ENCODE measurements around the gene PCDHGA5. TPM values are rescaled to one million over a fixed set of nuclear protein-coding genes. Genes with fewer than 3 reads are reported as not detected.
A peak's percentile ranks its signal among the peaks of the same experiment; 100 is the strongest.
"Not testable (repeated sequence)": the region's sequence is repeated elsewhere in the genome, so short reads cannot be mapped to it uniquely, and the experiment has no call there.

PCDHGA5 gene
- total and polyA plus RNA-seq, 9 donors = 1.6 to 3.8 (median 2.3) TPM

DNA sequence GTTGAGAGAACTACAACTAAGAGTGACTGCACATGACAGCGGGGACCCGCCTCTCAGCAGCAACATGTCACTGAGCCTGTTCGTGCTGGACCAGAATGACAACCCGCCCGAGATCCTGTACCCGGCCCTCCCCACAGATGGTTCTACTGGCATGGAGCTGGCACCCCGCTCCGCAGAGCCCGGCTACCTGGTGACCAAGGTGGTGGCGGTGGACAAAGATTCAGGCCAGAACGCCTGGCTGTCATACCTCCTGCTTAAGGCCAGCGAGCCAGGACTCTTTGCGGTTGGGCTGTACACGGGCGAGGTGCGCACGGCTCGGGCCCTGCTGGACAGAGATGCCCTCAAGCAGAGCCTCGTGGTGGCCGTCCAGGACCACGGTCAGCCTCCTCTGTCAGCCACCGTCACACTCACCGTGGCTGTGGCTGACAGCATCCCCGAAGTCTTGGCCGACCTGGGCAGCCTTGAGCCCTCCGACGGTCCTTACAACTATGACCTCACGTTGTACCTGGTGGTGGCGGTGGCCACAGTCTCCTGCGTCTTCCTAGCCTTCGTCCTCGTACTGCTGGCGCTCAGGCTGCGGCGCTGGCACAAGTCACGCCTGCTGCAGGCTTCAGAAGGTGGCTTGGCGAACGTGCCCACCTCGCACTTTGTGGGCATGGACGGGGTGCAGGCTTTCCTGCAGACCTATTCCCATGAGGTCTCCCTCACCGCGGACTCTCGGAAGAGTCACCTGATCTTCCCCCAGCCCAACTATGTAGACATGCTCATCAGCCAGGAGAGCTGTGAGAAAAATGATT is 20.7 kb downstream of the PCDHGA5 start:
- no peaks in the 10 kb centered on the region for H3K4me1 ChIP-seq (ENCODE audit: control insufficient read depth, insufficient read depth, low read length)
- no peaks in the 10 kb centered on the region for H3K36me3 ChIP-seq (ENCODE audit: control insufficient read depth, insufficient read depth, low read length)
- H3K9me3 ChIP-seq (replicated peaks; ENCODE audit: control insufficient read depth, low read depth, low read length) = peaks cover 79% of the 10 kb centered on the region
- peaks cover 7% of the 10 kb centered on the region for H3K27me3 ChIP-seq (ENCODE audit: control insufficient read depth, insufficient read depth, low read length)
- WGBS (ENCODE audit: insufficient coverage) = 67% methylated on average over 38 of the region's 43 CpGs
- H3K4me3 ChIP-seq (ENCODE audit: low read length) = no peak overlapping the region
- H3K27ac ChIP-seq (ENCODE audit: low read length) = no peak overlapping the region
- no peak for DNase-seq

DNA sequence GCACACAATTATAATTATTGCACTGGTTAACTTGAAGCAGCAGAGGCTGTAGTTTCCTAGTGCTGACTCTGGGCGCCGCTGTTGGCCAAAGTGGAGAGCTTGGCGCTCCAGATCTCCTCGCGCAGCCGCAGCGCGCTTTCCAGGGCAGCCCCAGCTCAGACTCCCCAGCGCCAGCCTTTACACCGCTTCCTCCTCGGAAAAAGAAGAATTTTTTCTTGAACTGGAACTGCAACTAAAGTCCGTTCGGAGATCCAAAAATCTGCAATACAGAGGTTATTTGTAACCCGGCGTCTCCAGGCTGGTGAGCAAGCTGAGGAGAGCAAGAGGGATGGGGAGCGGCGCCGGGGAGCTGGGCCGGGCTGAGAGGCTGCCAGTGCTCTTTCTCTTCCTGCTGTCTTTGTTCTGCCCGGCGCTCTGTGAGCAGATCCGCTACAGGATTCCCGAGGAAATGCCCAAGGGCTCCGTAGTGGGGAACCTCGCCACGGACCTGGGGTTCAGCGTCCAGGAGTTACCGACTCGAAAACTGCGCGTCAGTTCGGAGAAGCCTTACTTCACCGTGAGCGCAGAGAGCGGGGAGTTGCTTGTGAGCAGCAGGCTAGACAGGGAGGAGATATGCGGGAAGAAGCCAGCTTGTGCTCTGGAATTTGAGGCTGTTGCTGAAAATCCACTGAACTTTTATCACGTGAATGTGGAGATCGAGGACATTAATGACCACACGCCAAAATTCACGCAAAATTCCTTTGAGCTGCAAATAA is 23.8 kb downstream of the PCDHGA5 start, which contains the start of gene PCDHGB4:
PCDHGB4 (plus strand) TSS at position 142 of the 755 bp plus-strand sequence; CDS start at position 329, 187 bp downstream.
- Histone ChIP-seq H3K9me3 (replicated peaks; ENCODE audit: control insufficient read depth, low read depth, low read length) (peaks cover 83% of the 10 kb centered on the region), H3K27me3 (ENCODE audit: control insufficient read depth, insufficient read depth, low read length) (peaks cover 11% of the 10 kb centered on the region)
- not testable (repeated sequence) for H3K36me3 ChIP-seq (ENCODE audit: control insufficient read depth, insufficient read depth, low read length); H3K4me1 ChIP-seq (ENCODE audit: control insufficient read depth, insufficient read depth, low read length); H3K27ac ChIP-seq (ENCODE audit: low read length); H3K4me3 ChIP-seq (ENCODE audit: low read length)
- peak; percentile 10 for DNase-seq
- WGBS (ENCODE audit: insufficient coverage) = 5% methylated on average over 11 of the region's 40 CpGs

DNA sequence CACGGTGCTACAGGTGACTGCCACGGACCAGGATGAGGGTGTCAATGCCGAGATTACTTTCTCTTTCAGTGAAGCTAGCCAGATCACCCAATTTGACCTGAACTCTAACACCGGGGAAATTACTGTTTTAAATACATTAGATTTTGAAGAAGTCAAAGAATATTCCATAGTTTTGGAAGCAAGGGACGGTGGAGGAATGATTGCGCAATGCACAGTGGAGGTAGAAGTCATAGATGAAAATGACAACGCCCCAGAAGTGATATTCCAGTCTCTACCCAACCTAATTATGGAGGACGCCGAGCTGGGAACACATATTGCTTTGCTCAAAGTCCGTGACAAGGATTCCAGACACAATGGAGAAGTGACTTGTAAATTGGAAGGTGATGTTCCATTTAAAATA is 24.7 kb downstream of the PCDHGA5 start:
- no peak for DNase-seq
- Histone ChIP-seq H3K4me1 (ENCODE audit: control insufficient read depth, insufficient read depth, low read length) (no peaks in the 10 kb centered on the region), H3K9me3 (replicated peaks; ENCODE audit: control insufficient read depth, low read depth, low read length) (peaks cover 83% of the 10 kb centered on the region), H3K4me3 (ENCODE audit: low read length) (no peak overlapping the region), H3K27me3 (ENCODE audit: control insufficient read depth, insufficient read depth, low read length) (peaks cover 14% of the 10 kb centered on the region), H3K27ac (ENCODE audit: low read length) (no peak overlapping the region), H3K36me3 (ENCODE audit: control insufficient read depth, insufficient read depth, low read length) (no peaks in the 10 kb centered on the region)
- 80% methylated on average over 3 of the region's 10 CpGs for WGBS (ENCODE audit: insufficient coverage)

DNA sequence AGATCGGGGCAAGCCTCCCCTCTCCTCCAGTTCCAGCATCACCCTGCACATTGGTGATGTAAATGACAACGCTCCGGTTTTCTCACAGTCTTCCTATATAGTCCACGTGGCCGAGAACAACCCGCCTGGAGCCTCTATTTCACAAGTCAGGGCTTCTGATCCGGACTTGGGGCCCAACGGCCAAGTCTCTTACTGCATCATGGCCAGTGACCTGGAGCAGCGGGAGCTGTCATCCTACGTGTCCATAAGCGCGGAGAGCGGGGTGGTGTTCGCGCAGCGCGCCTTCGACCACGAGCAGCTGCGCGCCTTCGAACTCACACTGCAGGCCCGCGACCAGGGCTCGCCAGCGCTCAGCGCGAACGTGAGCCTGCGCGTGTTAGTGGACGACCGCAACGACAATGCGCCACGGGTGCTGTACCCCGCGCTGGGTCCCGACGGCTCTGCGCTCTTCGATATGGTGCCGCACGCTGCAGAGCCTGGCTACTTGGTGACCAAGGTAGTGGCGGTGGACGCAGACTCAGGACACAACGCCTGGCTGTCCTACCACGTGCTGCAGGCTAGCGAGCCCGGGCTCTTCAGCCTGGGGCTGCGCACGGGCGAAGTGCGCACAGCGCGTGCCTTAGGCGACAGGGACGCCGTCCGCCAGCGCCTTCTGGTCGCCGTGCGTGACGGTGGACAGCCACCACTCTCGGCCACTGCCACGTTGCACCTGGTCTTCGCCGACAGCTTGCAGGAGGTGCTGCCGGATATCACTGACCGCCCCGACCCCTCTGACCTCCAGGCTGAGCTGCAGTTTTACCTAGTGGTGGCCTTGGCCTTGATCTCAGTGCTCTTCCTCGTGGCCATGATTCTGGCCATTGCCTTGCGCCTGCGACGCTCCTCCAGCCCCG is 25.4 kb downstream of the PCDHGA5 start:
- Histone ChIP-seq H3K4me1 (ENCODE audit: control insufficient read depth, insufficient read depth, low read length) (no peaks in the 10 kb centered on the region), H3K9me3 (replicated peaks; ENCODE audit: control insufficient read depth, low read depth, low read length) (peaks cover 83% of the 10 kb centered on the region), H3K27me3 (ENCODE audit: control insufficient read depth, insufficient read depth, low read length) (peaks cover 14% of the 10 kb centered on the region), H3K4me3 (ENCODE audit: low read length) (no peak overlapping the region), H3K36me3 (ENCODE audit: control insufficient read depth, insufficient read depth, low read length) (no peaks in the 10 kb centered on the region), H3K27ac (ENCODE audit: low read length) (no peak overlapping the region)
- DNase-seq = no peak
- 38% methylated on average over 75 of the region's 77 CpGs for WGBS (ENCODE audit: insufficient coverage)

DNA sequence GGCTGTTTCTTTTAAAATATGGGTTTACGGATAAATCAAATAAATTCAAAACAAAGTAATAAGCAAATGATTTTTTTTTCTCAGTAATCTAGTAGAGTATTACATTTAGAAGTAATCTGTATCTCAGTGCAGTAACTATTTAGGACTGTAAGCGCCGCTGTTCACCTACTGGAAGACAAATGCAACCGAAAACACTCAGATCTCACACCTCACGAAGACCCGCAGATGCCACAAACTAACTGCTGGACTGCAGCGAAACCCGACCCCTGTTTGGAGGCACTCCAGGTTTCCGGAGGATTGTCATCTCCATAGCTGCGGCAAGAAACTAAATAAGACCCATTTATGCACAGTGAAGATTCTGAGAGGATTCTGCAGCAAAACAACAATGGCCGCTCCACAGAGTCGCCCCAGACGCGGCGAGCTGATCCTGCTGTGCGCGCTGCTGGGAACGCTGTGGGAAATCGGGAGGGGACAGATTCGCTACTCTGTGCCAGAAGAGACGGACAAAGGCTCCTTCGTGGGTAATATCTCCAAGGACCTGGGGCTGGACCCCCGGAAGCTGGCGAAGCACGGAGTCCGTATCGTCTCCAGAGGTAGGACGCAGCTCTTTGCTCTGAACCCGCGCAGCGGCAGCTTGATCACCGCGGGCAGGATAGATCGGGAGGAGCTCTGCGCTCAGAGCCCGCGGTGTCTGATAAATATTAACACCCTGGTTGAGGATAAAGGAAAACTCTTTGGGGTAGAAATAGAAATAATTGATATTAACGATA is 28.7 kb downstream of the PCDHGA5 start, which contains the start of gene PCDHGA8:
PCDHGA8 (plus strand) TSS at position 205 of the 770 bp plus-strand sequence; CDS start at position 386, 181 bp downstream.
- Histone ChIP-seq H3K36me3 (ENCODE audit: control insufficient read depth, insufficient read depth, low read length) (no peaks in the 10 kb centered on the region), H3K27ac (ENCODE audit: low read length) (no peak within 1 kb of the TSS), H3K4me1 (ENCODE audit: control insufficient read depth, insufficient read depth, low read length) (no peaks in the 10 kb centered on the region), H3K27me3 (ENCODE audit: control insufficient read depth, insufficient read depth, low read length) (peaks cover 14% of the 10 kb centered on the region), H3K9me3 (replicated peaks; ENCODE audit: control insufficient read depth, low read depth, low read length) (peaks cover 75% of the 10 kb centered on the region), H3K4me3 (ENCODE audit: low read length) (no peak within 1 kb of the TSS)
- WGBS (ENCODE audit: insufficient coverage) = 22% methylated on average over 31 of the region's 38 CpGs
- DNase-seq = no peak

DNA sequence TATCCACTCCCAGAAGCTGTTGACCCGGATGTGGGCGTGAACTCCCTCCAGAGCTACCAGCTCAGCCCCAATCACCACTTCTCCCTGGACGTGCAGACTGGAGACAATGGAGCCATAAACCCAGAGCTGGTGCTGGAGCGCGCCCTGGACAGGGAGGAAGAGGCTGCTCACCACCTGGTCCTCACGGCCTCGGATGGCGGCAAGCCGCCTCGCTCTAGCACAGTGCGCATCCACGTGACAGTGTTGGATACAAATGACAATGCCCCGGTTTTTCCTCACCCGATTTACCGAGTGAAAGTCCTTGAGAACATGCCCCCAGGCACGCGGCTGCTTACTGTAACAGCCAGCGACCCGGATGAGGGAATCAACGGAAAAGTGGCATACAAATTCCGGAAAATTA is 29.3 kb downstream of the PCDHGA5 start:
- DNase-seq = no peak
- H3K4me1 ChIP-seq (ENCODE audit: control insufficient read depth, insufficient read depth, low read length) = no peaks in the 10 kb centered on the region
- peaks cover 77% of the 10 kb centered on the region for H3K9me3 ChIP-seq (replicated peaks; ENCODE audit: control insufficient read depth, low read depth, low read length)
- 59% methylated on average over 11 of the region's 21 CpGs for WGBS (ENCODE audit: insufficient coverage)
- no peak overlapping the region for H3K4me3 ChIP-seq (ENCODE audit: low read length)
- no peaks in the 10 kb centered on the region for H3K36me3 ChIP-seq (ENCODE audit: control insufficient read depth, insufficient read depth, low read length)
- H3K27me3 ChIP-seq (ENCODE audit: control insufficient read depth, insufficient read depth, low read length) = peaks cover 16% of the 10 kb centered on the region
- H3K27ac ChIP-seq (ENCODE audit: low read length) = no peak overlapping the region

DNA sequence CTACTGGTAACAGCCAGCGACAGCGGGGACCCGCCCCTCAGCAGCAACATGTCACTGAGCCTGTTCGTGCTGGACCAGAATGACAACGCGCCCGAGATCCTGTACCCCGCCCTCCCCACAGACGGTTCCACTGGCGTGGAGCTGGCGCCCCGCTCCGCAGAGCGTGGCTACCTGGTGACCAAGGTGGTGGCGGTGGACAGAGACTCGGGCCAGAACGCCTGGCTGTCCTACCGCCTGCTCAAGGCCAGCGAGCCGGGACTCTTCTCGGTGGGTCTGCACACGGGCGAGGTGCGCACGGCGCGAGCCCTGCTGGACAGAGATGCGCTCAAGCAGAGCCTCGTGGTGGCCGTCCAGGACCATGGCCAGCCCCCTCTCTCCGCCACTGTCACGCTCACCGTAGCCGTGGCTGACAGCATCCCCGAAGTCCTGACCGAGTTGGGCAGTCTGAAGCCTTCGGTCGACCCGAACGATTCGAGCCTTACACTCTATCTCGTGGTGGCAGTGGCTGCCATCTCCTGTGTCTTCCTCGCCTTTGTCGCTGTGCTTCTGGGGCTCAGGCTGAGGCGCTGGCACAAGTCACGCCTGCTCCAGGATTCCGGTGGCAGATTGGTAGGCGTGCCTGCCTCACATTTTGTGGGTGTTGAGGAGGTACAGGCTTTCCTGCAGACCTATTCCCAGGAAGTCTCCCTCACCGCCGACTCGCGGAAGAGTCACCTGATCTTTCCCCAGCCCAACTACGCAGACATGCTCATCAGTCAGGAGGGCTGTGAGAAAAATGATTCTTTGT is 30.6 kb downstream of the PCDHGA5 start:
- 42% methylated on average over 25 of the region's 53 CpGs for WGBS (ENCODE audit: insufficient coverage)
- Histone ChIP-seq H3K27me3 (ENCODE audit: control insufficient read depth, insufficient read depth, low read length) (peaks cover 21% of the 10 kb centered on the region), H3K9me3 (replicated peaks; ENCODE audit: control insufficient read depth, low read depth, low read length) (peaks cover 76% of the 10 kb centered on the region)

DNA sequence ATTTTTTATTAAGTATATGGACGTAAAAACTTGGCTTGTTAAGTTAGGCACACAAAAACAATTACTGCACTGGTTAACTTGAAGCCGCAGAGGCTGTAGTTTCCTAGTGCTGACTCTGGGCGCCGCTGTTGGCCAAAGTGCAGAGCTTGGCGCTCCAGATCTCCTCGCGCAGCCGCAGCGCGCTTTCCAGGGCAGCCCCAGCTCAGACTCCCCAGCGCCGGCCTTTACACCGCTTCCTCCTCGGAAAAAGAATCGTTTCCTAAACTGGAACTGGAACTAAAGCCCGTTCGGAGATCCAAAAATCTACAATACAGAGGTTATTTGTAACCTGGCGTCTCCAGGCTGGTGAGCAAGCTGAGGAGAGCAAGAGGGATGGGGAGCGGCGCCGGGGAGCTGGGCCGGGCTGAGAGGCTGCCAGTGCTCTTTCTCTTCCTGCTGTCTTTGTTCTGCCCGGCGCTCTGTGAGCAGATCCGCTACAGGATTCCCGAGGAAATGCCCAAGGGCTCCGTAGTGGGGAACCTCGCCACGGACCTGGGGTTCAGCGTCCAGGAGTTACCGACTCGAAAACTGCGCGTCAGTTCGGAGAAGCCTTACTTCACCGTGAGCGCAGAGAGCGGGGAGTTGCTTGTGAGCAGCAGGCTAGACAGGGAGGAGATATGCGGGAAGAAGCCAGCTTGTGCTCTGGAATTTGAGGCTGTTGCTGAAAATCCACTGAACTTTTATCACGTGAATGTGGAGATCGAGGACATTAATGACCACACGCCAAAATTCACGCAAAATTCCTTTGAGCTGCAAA is 34.0 kb downstream of the PCDHGA5 start, which contains the start of gene PCDHGB5:
PCDHGB5 (plus strand) TSS at position 192 of the 796 bp plus-strand sequence; CDS start at position 373, 181 bp downstream.
- H3K9me3 ChIP-seq (replicated peaks; ENCODE audit: control insufficient read depth, low read depth, low read length) = peaks cover 75% of the 10 kb centered on the region
- H3K4me1 ChIP-seq (ENCODE audit: control insufficient read depth, insufficient read depth, low read length); H3K27ac ChIP-seq (ENCODE audit: low read length); H3K4me3 ChIP-seq (ENCODE audit: low read length); DNase-seq; H3K36me3 ChIP-seq (ENCODE audit: control insufficient read depth, insufficient read depth, low read length): not testable (repeated sequence)
- 2% methylated on average over 9 of the region's 43 CpGs for WGBS (ENCODE audit: insufficient coverage)
- H3K27me3 ChIP-seq (ENCODE audit: control insufficient read depth, insufficient read depth, low read length) = peaks cover 18% of the 10 kb centered on the region

More for the DNA sequence above, 30.6 kb downstream of the PCDHGA5 start:
- DNase-seq; H3K4me1 ChIP-seq (ENCODE audit: control insufficient read depth, insufficient read depth, low read length); H3K27ac ChIP-seq (ENCODE audit: low read length); H3K4me3 ChIP-seq (ENCODE audit: low read length); H3K36me3 ChIP-seq (ENCODE audit: control insufficient read depth, insufficient read depth, low read length): not testable (repeated sequence)
